Left lung (tissue), 10 donors: ENCODE data around the gene PHC2. TPM values are rescaled to one million over a fixed set of nuclear protein-coding genes. Genes with fewer than 3 reads are reported as not detected.

Experiments used
- ATAC-seq: fragments of 200-7000 bp; cut with Tn5 transposase; one replicate; pipeline ENCODE4 v1.9.1; 2020; ENCODE audit warnings: moderate library complexity
- DNase-seq, 4 donors: peaks; one replicate each; pipeline ENCODE4 v3.0.0-alpha.2; 2013 to 2020
- H3K27ac ChIP-seq, 2 donors: fragments of 200-600 bp; sonication (generic) in 1 of 2; one replicate each; pipeline versions ENCODE4 v1.5.0 to v1.8.0; 2020 to 2021
- H3K27me3 ChIP-seq, 2 donors: fragments of 200-600 bp; sonication (generic) in 1 of 2; one replicate each; pipeline versions ENCODE4 v1.5.0 to v1.8.0; 2020 to 2021
- H3K36me3 ChIP-seq, 2 donors: fragments of 200-600 bp; sonication (generic) in 1 of 2; one replicate each; pipeline versions ENCODE4 v1.5.0 to v1.8.0; 2020 to 2021
- H3K4me1 ChIP-seq, 2 donors: fragments of 200-600 bp; one replicate each; pipeline ENCODE4 v1.8.0; 2021
- H3K4me3 ChIP-seq, 2 donors: fragments of 200-600 bp; sonication (generic) in 1 of 2; one replicate each; pipeline versions ENCODE4 v1.5.0 to v1.8.0; 2020 to 2021; ENCODE audit warnings: mild to moderate bottlenecking in 1 of 2
- H3K9me3 ChIP-seq, 2 donors: fragments of 200-600 bp; sonication (generic) in 1 of 2; one replicate each; pipeline versions ENCODE4 v1.5.0 to v1.8.0; 2020 to 2021
- intact Hi-C, 2 donors: fragments of 100-400 bp; cut with DNase I; formaldehyde crosslinking; loops; one replicate each; pipeline versions ENCODE4 v1.11.2 to v1.14.2; 2022
- polyA plus RNA-seq, 6 donors: library from polyadenylated mRNA; unstranded; fragments of 120-200 nt; gene quantifications; one replicate each; pipeline ENCODE4 v1.2.1, GENCODE V29; 2013; ENCODE audit not compliant: insufficient read length in 6 of 6
- total RNA-seq, 2 donors: library from RNA; stranded (reverse); fragmentation: NEBNext Ultra II Directional; extraction: Animal tissue kit (Norgen Biotek cat#: 25700); gene quantifications; one replicate each; pipeline ENCODE4 v1.2.1, GENCODE V29; 2021
- TF ChIP-seq, protein P1 (sequence below), 2 donors: fragments of 200-600 bp; sonication (generic) in 1 of 2; IDR thresholded peaks; one replicate each; pipeline versions ENCODE4 v1.5.0 to v1.8.0; 2021; ENCODE audit warnings: antibody characterized with exemption in 2 of 2
- donor health status: DM: no; HTN: yes; CAD: no.
- donor health status: DM: no; HTN: no; CAD: no.

PHC2 gene
- total and polyA plus RNA-seq, 8 donors, result 78.2 to 125 (median 83.0) TPM

DNA sequence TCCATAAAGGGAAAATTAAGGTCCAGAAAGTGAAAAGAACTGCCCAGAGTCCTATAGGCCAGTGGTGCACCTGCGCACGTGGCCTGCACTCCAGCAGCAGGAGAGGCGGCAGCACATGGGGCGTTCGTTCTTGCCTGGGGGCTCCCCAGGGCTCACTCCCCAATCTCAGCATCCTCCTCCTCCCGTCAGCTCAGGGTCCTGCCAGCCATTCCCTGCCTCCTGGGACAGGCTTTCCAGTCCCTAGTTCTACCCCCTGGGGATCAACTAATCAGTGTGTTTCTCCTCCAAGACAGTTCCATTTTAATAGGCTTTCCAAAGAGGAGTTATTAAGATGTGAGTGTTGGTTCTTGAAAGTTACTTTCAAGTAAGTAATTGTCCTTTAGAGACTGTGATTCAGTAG lies 108.8 kb downstream of the PHC2 start:
- ATAC-seq (no peak), DNase-seq (no peak)
- H3K27me3 ChIP-seq, result no peaks in the 10 kb centered on the region
- TF ChIP-seq, protein P1, sequence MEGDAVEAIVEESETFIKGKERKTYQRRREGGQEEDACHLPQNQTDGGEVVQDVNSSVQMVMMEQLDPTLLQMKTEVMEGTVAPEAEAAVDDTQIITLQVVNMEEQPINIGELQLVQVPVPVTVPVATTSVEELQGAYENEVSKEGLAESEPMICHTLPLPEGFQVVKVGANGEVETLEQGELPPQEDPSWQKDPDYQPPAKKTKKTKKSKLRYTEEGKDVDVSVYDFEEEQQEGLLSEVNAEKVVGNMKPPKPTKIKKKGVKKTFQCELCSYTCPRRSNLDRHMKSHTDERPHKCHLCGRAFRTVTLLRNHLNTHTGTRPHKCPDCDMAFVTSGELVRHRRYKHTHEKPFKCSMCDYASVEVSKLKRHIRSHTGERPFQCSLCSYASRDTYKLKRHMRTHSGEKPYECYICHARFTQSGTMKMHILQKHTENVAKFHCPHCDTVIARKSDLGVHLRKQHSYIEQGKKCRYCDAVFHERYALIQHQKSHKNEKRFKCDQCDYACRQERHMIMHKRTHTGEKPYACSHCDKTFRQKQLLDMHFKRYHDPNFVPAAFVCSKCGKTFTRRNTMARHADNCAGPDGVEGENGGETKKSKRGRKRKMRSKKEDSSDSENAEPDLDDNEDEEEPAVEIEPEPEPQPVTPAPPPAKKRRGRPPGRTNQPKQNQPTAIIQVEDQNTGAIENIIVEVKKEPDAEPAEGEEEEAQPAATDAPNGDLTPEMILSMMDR (IDR thresholded peaks at IDR 0.05), result no peak
- peaks cover under 1 to 23% of the 10 kb centered on the region in 2 donors for H3K4me1 ChIP-seq
- intact Hi-C loops, result no loop called here
- H3K9me3 ChIP-seq, result no peaks in the 10 kb centered on the region
- peaks cover 6 to 57% of the 10 kb centered on the region in 2 donors for H3K36me3 ChIP-seq
- no peak overlapping the region for H3K27ac ChIP-seq
- H3K4me3 ChIP-seq, result no peak overlapping the region

DNA sequence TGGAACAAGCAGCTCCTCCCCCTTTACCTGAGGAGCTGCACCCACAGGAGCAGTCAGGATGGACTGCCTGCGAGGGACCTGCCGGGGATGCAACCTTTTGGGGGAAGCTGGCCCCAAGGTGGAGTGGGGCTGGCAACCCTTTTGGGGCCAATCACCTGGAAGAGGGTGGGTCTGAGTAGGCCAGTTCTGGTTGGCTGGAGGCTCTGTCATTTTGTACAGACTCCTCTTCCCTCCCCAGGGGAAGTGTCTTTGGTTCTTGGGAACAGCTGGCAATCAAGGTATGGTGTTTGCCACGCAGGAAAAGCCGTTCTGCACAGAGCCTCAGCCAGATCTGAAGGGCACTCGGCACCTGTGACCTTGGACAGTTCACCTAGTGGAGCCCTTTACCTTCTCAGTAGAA lies 109.7 kb downstream of the PHC2 start:
- Histone ChIP-seq H3K27me3 (no peaks in the 10 kb centered on the region), H3K9me3 (no peaks in the 10 kb centered on the region), H3K36me3 (peaks cover 6 to 48% of the 10 kb centered on the region in 2 donors), H3K4me1 (peaks cover 0 to 13% of the 10 kb centered on the region in 2 donors), H3K4me3 (no peak overlapping the region), H3K27ac (no peak overlapping the region)
- TF ChIP-seq, protein P1 (IDR thresholded peaks at IDR 0.05), result no peak
- ATAC-seq (no peak), DNase-seq (no peak)
- intact Hi-C loops, result no loop called here

DNA sequence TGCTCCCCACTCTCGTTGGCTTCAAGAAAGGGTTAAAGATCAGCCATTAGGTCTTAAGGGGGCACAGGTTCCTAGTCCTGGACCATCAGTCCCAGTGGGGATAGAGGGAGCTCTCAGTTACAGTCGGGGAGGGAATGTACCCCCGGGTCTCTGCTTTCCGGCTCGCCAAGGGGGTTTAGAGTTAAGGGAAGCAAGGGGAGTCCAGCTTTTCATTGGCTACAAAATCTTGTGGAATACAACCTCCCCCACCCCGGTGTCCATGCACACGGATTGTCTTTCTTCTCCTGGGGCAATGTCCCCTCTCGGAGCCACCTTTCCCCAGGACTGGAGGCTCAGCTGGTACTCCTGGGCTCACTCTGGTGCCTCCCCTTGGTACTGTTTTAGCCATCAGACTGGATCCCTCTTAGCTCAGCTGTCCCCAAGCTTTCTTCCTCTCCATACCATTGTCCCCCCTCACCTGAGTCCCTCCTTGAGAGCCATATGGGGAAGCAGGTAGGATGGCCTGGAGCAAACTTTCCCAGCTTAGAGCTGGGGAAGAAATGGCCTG lies 110.2 kb downstream of the PHC2 start, which contains the start of gene A3GALT2:
A3GALT2 (minus strand) TSS at position 480 of the 547 bp plus-strand sequence; CDS start at position 480, 0 bp downstream.
- ATAC-seq (no peak), DNase-seq (no peak)
- TF ChIP-seq, protein P1 (IDR thresholded peaks at IDR 0.05), result no peak
- no peak within 1 kb of the TSS for H3K4me3 ChIP-seq
- no peaks in the 10 kb centered on the region for H3K27me3 ChIP-seq
- H3K36me3 ChIP-seq, result peaks cover 6 to 43% of the 10 kb centered on the region in 2 donors
- intact Hi-C loops, result no loop called here
- H3K27ac ChIP-seq, result no peak within 1 kb of the TSS
- H3K4me1 ChIP-seq, result peaks cover 0 to 9% of the 10 kb centered on the region in 2 donors
- H3K9me3 ChIP-seq, result no peaks in the 10 kb centered on the region

DNA sequence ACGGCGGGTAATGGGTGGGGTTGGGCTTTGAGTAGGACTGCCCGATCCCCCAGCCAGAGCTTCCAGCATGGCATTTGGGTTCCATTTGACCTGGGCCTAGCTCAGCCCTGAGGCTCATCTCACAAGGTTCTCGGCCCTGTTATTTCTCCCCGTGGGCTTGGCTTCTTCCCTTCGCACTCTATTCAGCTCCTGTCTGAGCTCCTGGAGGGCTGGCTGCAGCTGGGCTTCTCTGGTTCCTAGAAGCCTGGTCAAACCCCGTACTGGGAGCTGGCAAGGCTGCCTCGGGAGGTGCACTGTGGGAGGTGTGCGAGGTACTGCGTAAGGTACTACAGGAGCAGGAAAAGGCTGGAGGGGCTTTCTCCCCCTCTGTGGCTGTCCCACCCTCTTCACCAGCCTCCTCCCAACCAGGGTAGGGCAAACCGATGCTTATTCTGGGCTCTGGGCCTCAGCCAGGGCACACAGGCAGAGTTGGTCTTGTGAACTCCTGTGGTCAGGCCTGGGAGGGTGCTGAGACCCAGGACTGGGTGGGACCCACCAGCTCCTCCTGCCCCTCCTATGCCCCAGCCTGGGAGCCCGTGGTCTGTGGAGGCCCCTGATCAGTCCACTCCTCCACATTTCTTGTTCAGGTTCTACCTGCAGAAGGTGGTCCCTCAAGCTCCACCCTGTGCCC lies 110.8 kb downstream of the PHC2 start:
- H3K4me1 ChIP-seq, result peaks cover 0 to 2% of the 10 kb centered on the region in 2 donors
- DNase-seq (no peak), ATAC-seq (no peak)
- peaks cover 6 to 37% of the 10 kb centered on the region in 2 donors for H3K36me3 ChIP-seq
- no peak overlapping the region for H3K4me3 ChIP-seq
- H3K27ac ChIP-seq, result no peak overlapping the region
- no peaks in the 10 kb centered on the region for H3K9me3 ChIP-seq
- H3K27me3 ChIP-seq, result no peaks in the 10 kb centered on the region
- TF ChIP-seq, protein P1 (IDR thresholded peaks at IDR 0.05), result no peak
- intact Hi-C loops, result no loop called here

DNA sequence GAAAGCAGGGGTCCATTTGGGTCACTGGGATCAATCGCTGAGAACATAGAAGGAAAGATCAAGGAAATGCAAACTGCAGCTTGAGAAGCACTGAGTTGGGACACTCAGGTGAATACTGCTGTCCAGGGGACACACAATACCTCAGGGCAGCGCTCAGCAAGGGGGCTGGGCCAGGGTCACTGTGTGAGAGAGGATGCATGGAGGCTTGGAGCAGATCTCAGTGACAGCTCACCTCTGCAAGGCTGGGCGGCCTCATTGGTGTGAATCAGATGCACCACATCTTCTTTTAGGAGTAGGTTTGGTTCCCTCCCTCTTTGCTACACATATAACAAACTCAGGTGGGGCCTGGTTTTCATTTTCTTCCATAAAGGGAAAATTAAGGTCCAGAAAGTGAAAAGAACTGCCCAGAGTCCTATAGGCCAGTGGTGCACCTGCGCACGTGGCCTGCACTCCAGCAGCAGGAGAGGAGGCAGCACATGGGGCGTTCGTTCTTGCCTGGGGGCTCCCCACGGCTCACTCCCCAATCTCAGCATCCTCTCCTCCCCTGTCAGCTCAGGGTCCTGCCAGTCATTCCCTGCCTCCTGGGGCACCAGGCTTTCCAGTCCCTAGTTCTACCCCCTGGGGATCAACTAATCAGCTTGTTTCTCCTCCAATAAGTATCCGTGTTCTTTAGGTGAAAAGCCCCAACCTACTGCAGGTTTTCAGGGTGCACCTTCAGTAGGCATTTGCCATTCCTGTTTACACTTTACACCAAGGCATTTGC lies 111.5 kb downstream of the PHC2 start:
- no peak for ATAC-seq
- Histone ChIP-seq H3K27ac (no peak overlapping the region), H3K36me3 (peaks cover 2 to 30% of the 10 kb centered on the region in 2 donors), H3K9me3 (no peaks in the 10 kb centered on the region), H3K4me1 (no peaks in the 10 kb centered on the region), H3K4me3 (no peak overlapping the region), H3K27me3 (no peaks in the 10 kb centered on the region)
- TF ChIP-seq, protein P1 (IDR thresholded peaks at IDR 0.05), result no peak
- DNase-seq, result no peak
- intact Hi-C loops, result no loop called here
